GM06990 (cell line): ENCODE measurements around the gene SPINT2.

Experiments
- DNase-seq: peaks from one replicate; pipeline ENCODE4 v3.0.0-alpha.2; 2011; ENCODE audit not compliant: insufficient read length; ENCODE audit errors: extremely low read depth
- H3K27me3 ChIP-seq: replicated peaks from 2 replicates; pipeline ENCODE4 v1.6.0; 2011; ENCODE audit warnings: low read length; ENCODE audit not compliant: control insufficient read depth, insufficient read depth
- H3K36me3 ChIP-seq: 2 replicates; pipeline ENCODE4 v1.5.1; 2011; ENCODE audit warnings: low read length; ENCODE audit not compliant: control insufficient read depth, insufficient read depth
- H3K4me3 ChIP-seq: replicated peaks from 2 replicates; pipeline ENCODE4 v1.5.1; 2011; ENCODE audit warnings: low read depth, mild to moderate bottlenecking, control low read depth, low read length
- TF ChIP-seq, protein P1 (sequence below): IDR thresholded peaks from 2 replicates; pipeline ENCODE4 v1.5.1; 2011; ENCODE audit warnings: low read length, control low read depth, mild to moderate bottlenecking, inconsistent platforms; ENCODE audit not compliant: insufficient read depth, poor library complexity, severe bottlenecking

SPINT2 gene

DNA sequence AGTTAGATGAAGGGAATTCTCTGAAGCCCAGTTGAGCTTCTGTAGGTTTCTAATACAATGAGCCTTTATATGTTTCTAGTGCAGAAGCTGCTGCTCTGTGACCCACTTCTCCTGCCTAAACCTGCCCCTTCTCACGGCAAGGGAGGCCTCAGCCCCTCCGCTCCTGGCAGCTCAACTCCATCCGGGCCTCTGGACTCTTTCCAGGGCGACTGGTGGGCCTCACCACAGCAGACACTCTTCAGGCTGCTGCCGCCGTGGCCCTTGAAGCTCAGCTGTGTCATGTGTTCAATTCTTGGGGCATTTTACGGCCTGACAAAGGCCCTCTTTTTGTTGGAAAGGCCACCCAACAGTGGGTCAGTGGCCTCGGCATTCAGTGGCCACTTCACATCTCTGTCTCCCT is 29.7 kb downstream of the SPINT2 start:
- no peak for DNase-seq
- TF ChIP-seq, protein P1, sequence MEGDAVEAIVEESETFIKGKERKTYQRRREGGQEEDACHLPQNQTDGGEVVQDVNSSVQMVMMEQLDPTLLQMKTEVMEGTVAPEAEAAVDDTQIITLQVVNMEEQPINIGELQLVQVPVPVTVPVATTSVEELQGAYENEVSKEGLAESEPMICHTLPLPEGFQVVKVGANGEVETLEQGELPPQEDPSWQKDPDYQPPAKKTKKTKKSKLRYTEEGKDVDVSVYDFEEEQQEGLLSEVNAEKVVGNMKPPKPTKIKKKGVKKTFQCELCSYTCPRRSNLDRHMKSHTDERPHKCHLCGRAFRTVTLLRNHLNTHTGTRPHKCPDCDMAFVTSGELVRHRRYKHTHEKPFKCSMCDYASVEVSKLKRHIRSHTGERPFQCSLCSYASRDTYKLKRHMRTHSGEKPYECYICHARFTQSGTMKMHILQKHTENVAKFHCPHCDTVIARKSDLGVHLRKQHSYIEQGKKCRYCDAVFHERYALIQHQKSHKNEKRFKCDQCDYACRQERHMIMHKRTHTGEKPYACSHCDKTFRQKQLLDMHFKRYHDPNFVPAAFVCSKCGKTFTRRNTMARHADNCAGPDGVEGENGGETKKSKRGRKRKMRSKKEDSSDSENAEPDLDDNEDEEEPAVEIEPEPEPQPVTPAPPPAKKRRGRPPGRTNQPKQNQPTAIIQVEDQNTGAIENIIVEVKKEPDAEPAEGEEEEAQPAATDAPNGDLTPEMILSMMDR = no peak
- Histone ChIP-seq H3K27me3 (no peaks in the 10 kb centered on the region), H3K36me3 (no peaks in the 10 kb centered on the region), H3K4me3 (no peak overlapping the region)

DNA sequence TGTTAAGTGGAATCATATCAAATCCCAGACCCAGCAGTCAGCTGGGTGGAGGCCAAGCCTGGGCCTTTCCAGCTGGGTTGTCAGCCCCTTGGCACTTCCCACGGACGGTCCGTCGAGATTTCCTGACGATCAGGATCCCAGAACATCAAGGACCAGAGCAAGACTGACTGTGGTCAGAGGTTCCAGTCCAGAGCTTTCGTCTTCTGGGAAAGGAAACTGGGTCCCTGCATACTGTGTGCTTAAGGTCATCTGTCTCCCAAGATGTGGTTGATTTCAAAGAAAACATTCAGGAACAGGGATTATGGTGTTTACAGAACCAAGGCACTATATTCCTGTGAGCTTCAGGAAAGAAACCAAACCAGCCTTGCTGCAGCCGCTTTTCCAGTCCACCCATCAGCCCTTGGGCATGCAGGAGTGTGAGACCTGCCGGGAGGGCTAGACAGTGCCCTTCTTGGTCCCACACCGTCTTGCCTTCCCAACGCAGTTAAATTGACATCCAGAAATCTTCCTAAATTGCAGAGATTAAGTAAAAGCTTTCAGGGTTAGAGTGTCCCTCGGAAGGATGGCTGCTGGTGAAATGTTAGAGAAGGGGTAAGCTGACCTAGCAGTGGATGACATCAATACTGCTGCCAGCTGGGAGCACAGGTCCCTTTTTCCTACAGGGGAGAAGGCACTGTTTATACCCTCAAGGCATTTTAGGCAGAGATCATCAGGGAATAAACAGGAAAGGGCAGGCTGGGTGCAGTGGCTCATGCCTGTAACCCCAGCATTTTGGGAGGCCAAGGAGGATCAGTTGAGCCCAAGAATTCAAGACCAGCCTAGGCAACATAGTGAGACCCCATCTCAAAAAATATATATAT is 34.7 kb downstream of the SPINT2 start:
- no peak for DNase-seq
- H3K4me3 ChIP-seq = no peak overlapping the region
- H3K27me3 ChIP-seq = no peaks in the 10 kb centered on the region
- TF ChIP-seq, protein P1 = no peak
- peaks cover 2% of the 10 kb centered on the region; the same call in 1 of the 2 replicates for H3K36me3 ChIP-seq

DNA sequence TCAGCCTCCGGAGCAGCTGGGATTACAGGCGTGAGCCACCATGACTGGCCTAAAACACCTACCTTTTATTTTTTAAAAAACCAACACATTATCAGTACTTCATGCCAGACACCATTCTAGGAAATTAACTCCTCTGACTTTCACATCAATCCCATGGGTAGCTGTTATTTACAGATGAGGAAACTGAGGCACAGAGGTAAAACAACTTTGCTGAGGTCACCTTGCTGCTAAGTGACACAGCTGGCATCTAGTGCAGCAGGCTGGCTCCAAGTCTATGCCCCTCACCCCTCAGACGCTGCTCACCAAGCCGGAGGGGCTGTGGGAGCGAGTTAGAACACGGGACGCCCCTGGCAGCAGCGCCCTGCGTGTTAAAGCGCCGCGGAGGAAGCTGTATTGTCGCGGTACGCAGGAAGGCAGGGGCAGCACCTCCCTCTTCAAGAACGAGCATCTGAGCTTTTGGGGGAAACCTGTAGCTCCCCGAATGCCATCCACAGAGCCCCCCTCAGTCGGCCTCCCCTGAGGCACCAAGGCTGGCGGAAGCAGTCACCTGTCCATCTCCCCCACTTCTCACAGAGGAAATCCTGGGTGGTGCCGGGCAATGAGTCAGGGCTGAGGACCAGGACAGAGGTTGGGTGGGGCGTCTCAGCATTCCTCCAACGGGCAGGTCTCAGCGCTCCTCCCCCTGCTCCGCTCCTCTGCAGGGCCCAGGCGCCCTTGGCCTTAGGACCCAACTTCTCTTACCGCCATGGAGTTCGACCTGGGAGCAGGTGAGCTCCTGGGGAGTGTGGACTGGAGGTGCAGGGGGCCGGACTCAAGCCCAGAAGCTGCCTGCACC is 39.4 kb downstream of the SPINT2 start, which contains the start of gene C19orf33:
TSS of gene C19orf33 (plus strand) at position 735 of the 835 bp plus-strand sequence. CDS start at position 746, 11 bp downstream.
- H3K4me3 ChIP-seq = no peak within 1 kb of the TSS
- H3K27me3 ChIP-seq = no peaks in the 10 kb centered on the region
- DNase-seq = no peak
- TF ChIP-seq, protein P1 = no peak
- H3K36me3 ChIP-seq = peaks cover 5% of the 10 kb centered on the region

DNA sequence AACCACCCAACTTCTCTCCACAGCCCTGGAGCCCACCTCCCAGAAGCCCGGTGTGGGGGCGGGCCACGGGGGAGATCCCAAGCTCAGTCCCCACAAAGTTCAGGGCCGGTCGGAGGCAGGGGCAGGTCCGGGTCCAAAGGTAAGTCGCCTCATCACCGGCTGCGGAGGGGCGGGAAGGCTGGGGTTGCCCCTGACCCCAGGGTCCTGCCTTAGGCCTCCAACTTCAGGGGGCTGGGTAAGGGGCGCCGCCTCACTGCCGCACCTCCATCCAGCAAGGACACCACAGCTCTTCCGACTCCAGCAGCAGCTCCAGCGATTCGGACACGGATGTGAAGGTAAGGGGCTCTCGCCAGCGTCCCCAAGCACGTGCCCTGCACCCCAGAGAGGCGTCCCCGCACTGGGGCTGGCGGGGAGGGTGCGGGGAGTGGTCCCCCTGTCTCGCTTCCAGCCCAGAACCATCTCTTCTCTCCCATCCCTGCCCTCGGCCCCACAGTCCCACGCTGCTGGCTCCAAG is 40.0 kb downstream of the SPINT2 start:
- Histone ChIP-seq H3K36me3 (peaks cover 10% of the 10 kb centered on the region), H3K27me3 (no peaks in the 10 kb centered on the region), H3K4me3 (no peak overlapping the region)
- no peak for DNase-seq
- TF ChIP-seq, protein P1 = no peak

DNA sequence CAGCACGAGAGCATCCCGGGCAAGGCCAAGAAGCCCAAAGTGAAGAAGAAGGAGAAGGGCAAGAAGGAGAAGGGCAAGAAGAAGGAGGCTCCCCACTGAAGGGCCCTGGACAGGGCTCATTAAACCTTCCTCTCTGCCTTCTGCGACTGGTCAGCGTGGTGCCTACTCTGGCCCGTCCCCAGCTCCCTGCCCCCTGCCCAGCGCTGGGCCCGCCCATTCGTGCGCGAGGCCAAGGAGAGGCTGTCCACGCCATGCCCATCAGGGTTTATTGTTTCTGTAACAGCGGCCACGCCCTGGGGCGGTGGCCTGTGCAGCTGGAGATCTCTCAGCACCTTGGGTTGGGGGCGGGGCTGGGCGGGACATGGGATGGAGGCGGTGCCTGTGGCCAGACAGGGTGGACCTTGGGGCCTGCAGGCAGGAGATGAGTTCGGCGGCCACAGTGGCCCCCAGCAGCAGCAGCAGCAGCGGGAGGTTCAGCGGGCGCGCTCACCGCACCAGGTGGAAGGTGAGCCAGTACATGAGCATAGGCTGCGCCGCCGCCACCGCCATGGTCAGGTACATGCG is 40.6 kb downstream of the SPINT2 start:
- no peak for DNase-seq
- no peaks in the 10 kb centered on the region for H3K27me3 ChIP-seq
- H3K36me3 ChIP-seq = peaks cover 12% of the 10 kb centered on the region
- TF ChIP-seq, protein P1 = no peak
- no peak overlapping the region for H3K4me3 ChIP-seq
